Lung (tissue), 12 donors: ENCODE results near the gene CALML6. TPM values are rescaled to one million over a fixed set of nuclear protein-coding genes. Genes with fewer than 3 reads are reported as not detected.

Experiments
- ATAC-seq: fragments of 200-7000 bp; cut with Tn5 transposase; one replicate; pipeline ENCODE4 v1.9.1; 2020; ENCODE audit warnings: moderate number of reproducible peaks; ENCODE audit not compliant: insufficient read depth, low FRiP score
- DNase-seq, 3 donors: peaks; one replicate each; pipeline ENCODE4 v3.0.0-alpha.2; 2013 to 2017
- H3K27ac ChIP-seq, 2 donors: one replicate each; pipeline ENCODE4 v1.5.1; 2013; ENCODE audit warnings: mild to moderate bottlenecking in 2 of 2, moderate library complexity in 2 of 2, control low read depth in 1 of 2, inconsistent platforms in 1 of 2, low read depth in 1 of 2, low read length in 1 of 2
- H3K27me3 ChIP-seq, 3 donors: one replicate each; pipeline ENCODE4 v1.5.1; 2013; ENCODE audit warnings: low read length in 2 of 3; ENCODE audit not compliant: control insufficient read depth in 3 of 3, insufficient read depth in 3 of 3
- H3K36me3 ChIP-seq, 4 donors: one replicate each; pipeline ENCODE4 v1.5.1; 2013; ENCODE audit warnings: low read length in 4 of 4, mild to moderate bottlenecking in 1 of 4, moderate library complexity in 1 of 4; ENCODE audit not compliant: control insufficient read depth in 4 of 4, insufficient read depth in 4 of 4
- H3K4me1 ChIP-seq, 5 donors: one replicate each; pipeline ENCODE4 v1.5.1; 2013; ENCODE audit warnings: low read length in 5 of 5, mild to moderate bottlenecking in 2 of 5, moderate library complexity in 1 of 5; ENCODE audit not compliant: control insufficient read depth in 5 of 5, insufficient read depth in 5 of 5
- H3K4me3 ChIP-seq: one replicate; pipeline ENCODE4 v1.5.1; 2013; ENCODE audit warnings: mild to moderate bottlenecking, control low read depth, moderate library complexity
- H3K9ac ChIP-seq, 2 donors: one replicate each; pipeline ENCODE4 v1.5.1; 2013; ENCODE audit warnings: low read length in 2 of 2, control low read depth in 1 of 2; ENCODE audit not compliant: insufficient read depth in 1 of 2
- H3K9me3 ChIP-seq, 4 donors: one replicate each; pipeline ENCODE4 v1.5.1; 2013; ENCODE audit warnings: low read length in 3 of 4, mild to moderate bottlenecking in 1 of 4, moderate library complexity in 1 of 4; ENCODE audit not compliant: control insufficient read depth in 4 of 4, insufficient read depth in 3 of 4
- CTCF ChIP-seq: IDR thresholded peaks from 2 replicates; pipeline ENCODE4 v1.5.1; 2012; ENCODE audit warnings: mild to moderate bottlenecking; ENCODE audit errors: control extremely low read depth, extremely low read depth
- WGBS, 2 donors: extraction: QIAGEN DNeasy Blood & Tissue Kit; methylation state at CpG; one replicate each; pipeline ENCODE4 v1.1.7; 2013; 5-methylcytosine and 5-hydroxymethylcytosine counted together
- polyA plus RNA-seq, 2 donors: library from polyadenylated mRNA; stranded (reverse); fragments of 200-250 nt; gene quantifications; one replicate each; pipeline ENCODE4 v1.2.1, GENCODE V29; 2013
- total RNA-seq, 2 donors: library from RNA; depleted of rRNA in 1 of 2; stranded (reverse); fragments of >200 nt in 1 of 2; gene quantifications; one replicate each; pipeline ENCODE4 v1.2.1, GENCODE V29; 2014 to 2021
- donor health status: control.
- donor health status: control.
- donor health status: Bipolar disorder and iron deficiency.
- donor health status: healthy.
- donor health status: DM: yes; HTN: yes; CAD: no.

CALML6 gene
- total and polyA plus RNA-seq, 4 donors = 0.11 to 0.55 (median 0.34) TPM

GRCh38 chr1:1943834-1944570 is 28.9 kb downstream of the CALML6 start:
- peak; percentile 71 for ATAC-seq
- Histone ChIP-seq H3K4me1 (peaks cover 0 to 16% (median 14%) of the 10 kb centered on the region in 5 donors), H3K9ac (no peak overlapping the region), H3K36me3 (no peaks in the 10 kb centered on the region), H3K27me3 (no peaks in the 10 kb centered on the region), H3K27ac (no peak overlapping the region), H3K4me3 (no peak overlapping the region), H3K9me3 (peaks cover 0 to 2% (median 0%) of the 10 kb centered on the region in 4 donors)
- 9 to 24% methylated on average over 34 to 37 of the region's 37 CpGs for WGBS, 2 donors
- peak; percentile 41 to 65 (median 60) for DNase-seq
- peak; percentile 72 for TF ChIP-seq CTCF

GRCh38 chr1:1945782-1946393 is 30.8 kb downstream of the CALML6 start:
- Histone ChIP-seq H3K27ac (no peak overlapping the region), H3K27me3 (no peaks in the 10 kb centered on the region), H3K9me3 (peaks cover 0 to 2% (median 0%) of the 10 kb centered on the region in 4 donors), H3K9ac (no peak overlapping the region), H3K36me3 (no peaks in the 10 kb centered on the region), H3K4me3 (no peak overlapping the region), H3K4me1 (peaks cover 0 to 16% (median 14%) of the 10 kb centered on the region in 5 donors)
- WGBS, 2 donors = 90 to 95% methylated on average over 29 of the region's 29 CpGs
- no peak for TF ChIP-seq CTCF
- ATAC-seq (no peak), DNase-seq (peak in 1 of 3 donors; percentile 4)

- WGBS, 2 donors = 41 to 78% methylated on average over 11 of the region's 11 CpGs
- Histone ChIP-seq H3K27me3 (no peaks in the 10 kb centered on the region), H3K27ac (no peak overlapping the region), H3K4me1 (peaks cover 0 to 16% (median 14%) of the 10 kb centered on the region in 5 donors), H3K4me3 (no peak overlapping the region), H3K9ac (no peak overlapping the region), H3K9me3 (peaks cover 0 to 2% (median 0%) of the 10 kb centered on the region in 4 donors), H3K36me3 (no peaks in the 10 kb centered on the region)
- TF ChIP-seq CTCF = no peak
- DNase-seq (peak; percentile 85 to 89 (median 88)), ATAC-seq (no peak)
Observed at GRCh38 chr1:1946540-1946939, 31.5 kb downstream of the CALML6 start.
